ENCODE data around the gene ALKBH6.

DNA sequence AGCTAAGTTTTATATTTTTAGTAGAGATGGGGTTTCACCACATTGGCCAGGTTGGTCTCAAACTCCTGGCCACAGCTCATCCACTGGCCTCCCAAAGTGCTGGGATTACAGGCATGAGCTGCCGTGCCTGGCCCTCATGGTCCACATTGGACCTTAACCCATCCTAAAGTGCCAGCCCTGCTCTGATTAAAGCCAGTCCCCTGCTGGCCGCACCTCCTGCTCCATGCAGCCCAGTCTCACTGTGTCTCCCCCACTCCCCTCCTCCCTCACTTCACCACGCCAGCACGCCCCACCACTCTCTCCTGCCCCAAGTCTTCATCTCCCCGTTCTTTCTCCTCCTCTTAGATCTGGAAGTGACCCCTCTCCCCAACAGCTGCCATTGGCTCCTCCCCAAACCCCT, 35.7 kb downstream of the ALKBH6 start:
- TF ChIP-seq, protein P1, sequence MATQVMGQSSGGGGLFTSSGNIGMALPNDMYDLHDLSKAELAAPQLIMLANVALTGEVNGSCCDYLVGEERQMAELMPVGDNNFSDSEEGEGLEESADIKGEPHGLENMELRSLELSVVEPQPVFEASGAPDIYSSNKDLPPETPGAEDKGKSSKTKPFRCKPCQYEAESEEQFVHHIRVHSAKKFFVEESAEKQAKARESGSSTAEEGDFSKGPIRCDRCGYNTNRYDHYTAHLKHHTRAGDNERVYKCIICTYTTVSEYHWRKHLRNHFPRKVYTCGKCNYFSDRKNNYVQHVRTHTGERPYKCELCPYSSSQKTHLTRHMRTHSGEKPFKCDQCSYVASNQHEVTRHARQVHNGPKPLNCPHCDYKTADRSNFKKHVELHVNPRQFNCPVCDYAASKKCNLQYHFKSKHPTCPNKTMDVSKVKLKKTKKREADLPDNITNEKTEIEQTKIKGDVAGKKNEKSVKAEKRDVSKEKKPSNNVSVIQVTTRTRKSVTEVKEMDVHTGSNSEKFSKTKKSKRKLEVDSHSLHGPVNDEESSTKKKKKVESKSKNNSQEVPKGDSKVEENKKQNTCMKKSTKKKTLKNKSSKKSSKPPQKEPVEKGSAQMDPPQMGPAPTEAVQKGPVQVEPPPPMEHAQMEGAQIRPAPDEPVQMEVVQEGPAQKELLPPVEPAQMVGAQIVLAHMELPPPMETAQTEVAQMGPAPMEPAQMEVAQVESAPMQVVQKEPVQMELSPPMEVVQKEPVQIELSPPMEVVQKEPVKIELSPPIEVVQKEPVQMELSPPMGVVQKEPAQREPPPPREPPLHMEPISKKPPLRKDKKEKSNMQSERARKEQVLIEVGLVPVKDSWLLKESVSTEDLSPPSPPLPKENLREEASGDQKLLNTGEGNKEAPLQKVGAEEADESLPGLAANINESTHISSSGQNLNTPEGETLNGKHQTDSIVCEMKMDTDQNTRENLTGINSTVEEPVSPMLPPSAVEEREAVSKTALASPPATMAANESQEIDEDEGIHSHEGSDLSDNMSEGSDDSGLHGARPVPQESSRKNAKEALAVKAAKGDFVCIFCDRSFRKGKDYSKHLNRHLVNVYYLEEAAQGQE (IDR thresholded peaks at IDR 0.05; ENCODE audit: low read depth), result no peak
- TF ChIP-seq YY1 (IDR thresholded peaks at IDR 0.05; ENCODE audit: low read depth), result no peak
- TF ChIP-seq FOXM1 (IDR thresholded peaks at IDR 0.05; ENCODE audit: borderline replicate concordance, low read depth), result no peak
